A549 (cell line): Measurements from ENCODE around the gene FUCA1. TPM values are rescaled to one million over a fixed set of nuclear protein-coding genes. Genes with fewer than 3 reads are reported as not detected.
"Not testable (repeated sequence)": the region's sequence is repeated elsewhere in the genome, so short reads cannot be mapped to it uniquely, and the experiment has no call there.

Experiments
- ATAC-seq, 2 experiments: fragments of 200-7000 bp in 1 of 2; fragments of >200 bp in 1 of 2; cut with Nextera tagmentation in 1 of 2; cut with Tn5 transposase in 1 of 2; 3 replicates each; pipeline versions ENCODE4 v1.8.0 to v1.9.1; 2018 to 2020; ENCODE audit warnings: mild to moderate bottlenecking in 1 of 2, moderate library complexity in 1 of 2
- CTCF ChIA-PET: fragments of 300-600 bp; sonication (Branson Sonifier 250); formaldehyde crosslinking; extraction: SDS; loops from one replicate; lab custom pipeline; 2021; ENCODE audit warnings: antibody characterized with exemption, inconsistent platforms; lab: Yijun Ruan, JAX
- POLR2A ChIA-PET: fragments of 350-600 bp; formaldehyde crosslinking; extraction: SDS; loops from one replicate; lab custom pipeline; 2021; ENCODE audit warnings: antibody characterized with exemption, inconsistent platforms; lab: Yijun Ruan, JAX
- DNase-seq, 2 experiments: peaks; one replicate each; pipeline versions ENCODE4 v3.0.0 to v3.0.0-alpha.2; 2011 to 2016; ENCODE audit warnings: low read depth in 1 of 2, low spot score in 1 of 2
- FAIRE-seq: peaks from 2 replicates; lab custom pipeline; 2011; peaks lifted over from hg19 to GRCh38; lab: Jason Lieb, UNC
- H3K27ac ChIP-seq, 2 experiments: fragments of >200 bp; sonication (Bioruptor Twin); formaldehyde crosslinking; 3 replicates each; pipeline ENCODE4 v1.5.1; 2016 to 2017
- H3K4me1 ChIP-seq: fragments of >200 bp; sonication (Bioruptor Twin); formaldehyde crosslinking; 3 replicates; pipeline ENCODE4 v1.6.1; 2016
- H3K4me2 ChIP-seq: fragments of >200 bp; sonication (Bioruptor Twin); formaldehyde crosslinking; 3 replicates; pipeline ENCODE4 v1.6.1; 2016
- H3K4me3 ChIP-seq: fragments of >200 bp; sonication (Bioruptor Twin); formaldehyde crosslinking; 3 replicates; pipeline ENCODE4 v1.5.1; 2016
- H3K9me3 ChIP-seq: fragments of >200 bp; sonication (Bioruptor Twin); formaldehyde crosslinking; 3 replicates; pipeline ENCODE4 v1.6.1; 2016
- ATOH8 ChIP-seq: fragments of 250-450 bp; sonication (Bioruptor Pico); IDR thresholded peaks from 2 replicates; pipeline ENCODE4 v1.5.0; 2020; ENCODE audit warnings: low read depth, mild to moderate bottlenecking, moderate library complexity
- BCL3 ChIP-seq: fragments of >200 bp; sonication (Bioruptor Twin); formaldehyde crosslinking; IDR thresholded peaks from 3 replicates; pipeline ENCODE4 v1.6.1; 2016
- BHLHE40 ChIP-seq: IDR thresholded peaks from 2 replicates; pipeline ENCODE4 v1.6.1; 2012; ENCODE audit warnings: low read depth, low read length, inconsistent platforms
- EP300 ChIP-seq, 2 experiments: fragments of >200 bp; sonication (Bioruptor Twin); formaldehyde crosslinking; IDR thresholded peaks; 2 replicates in 1 of 2; 3 replicates in 1 of 2; pipeline ENCODE4 v1.6.1; 2016 to 2017
- ESRRA ChIP-seq: fragments of 150-350 bp; IDR thresholded peaks from 2 replicates; pipeline ENCODE4 v1.6.1; 2014; ENCODE audit warnings: mild to moderate bottlenecking, low read length, borderline replicate concordance
- HDAC2 ChIP-seq: fragments of 200-600 bp; sonication (generic); IDR thresholded peaks from 2 replicates; pipeline ENCODE4 v1.6.1; 2016
- HES2 ChIP-seq: fragments of >200 bp; sonication (Bioruptor Twin); formaldehyde crosslinking; IDR thresholded peaks from 2 replicates; pipeline ENCODE4 v1.6.1; 2016
- HOXB13 ChIP-seq: fragments of 250-450 bp; sonication (Bioruptor Pico); IDR thresholded peaks from 2 replicates; pipeline ENCODE4 v1.5.0; 2020; ENCODE audit warnings: low read depth, mild to moderate bottlenecking, moderate library complexity
- MAFK ChIP-seq: fragments of 450-650 bp; IDR thresholded peaks from 2 replicates; pipeline ENCODE4 v1.6.1; 2014; ENCODE audit not compliant: partially characterized antibody
- NFE2L2 ChIP-seq: fragments of 150-350 bp; conservative IDR thresholded peaks from 2 replicates; pipeline ENCODE4 v1.6.1; 2014; ENCODE audit warnings: low read length
- PBX3 ChIP-seq: IDR thresholded peaks from 2 replicates; pipeline ENCODE4 v1.6.1; 2012
- PHF8 ChIP-seq: fragments of 200-600 bp; sonication (generic); IDR thresholded peaks from 2 replicates; pipeline ENCODE4 v1.6.1; 2016; ENCODE audit warnings: low read depth, mild to moderate bottlenecking, antibody characterized with exemption, moderate library complexity, borderline replicate concordance
- POLR2AphosphoS2 ChIP-seq: conservative IDR thresholded peaks from 2 replicates; pipeline ENCODE4 v1.6.1; 2012; ENCODE audit warnings: low read length, improper control_type of control experiment, inconsistent platforms
- RARB ChIP-seq: fragments of 250-450 bp; sonication (Bioruptor Pico); IDR thresholded peaks from 2 replicates; pipeline ENCODE4 v1.8.0; 2021; ENCODE audit warnings: mild to moderate bottlenecking, moderate library complexity
- SREBF2 ChIP-seq: fragments of 450-650 bp; IDR thresholded peaks from 2 replicates; pipeline ENCODE4 v1.6.1; 2014; ENCODE audit warnings: mild to moderate bottlenecking, moderate library complexity
- ZNF302 ChIP-seq: fragments of 250-450 bp; sonication (Bioruptor Pico); IDR thresholded peaks from 2 replicates; pipeline ENCODE4 v1.9.0; 2021; ENCODE audit warnings: inconsistent platforms, mild to moderate bottlenecking, moderate library complexity
- ZSCAN20 ChIP-seq: fragments of 250-450 bp; sonication (Bioruptor Pico); IDR thresholded peaks from 2 replicates; pipeline ENCODE4 v1.8.0; 2022; ENCODE audit warnings: mild to moderate bottlenecking, moderate library complexity
- WGBS: methylation state at CpG from one replicate; pipeline ENCODE4 v1.1.6; 2017; ENCODE audit errors: missing lambda C conversion rate; 5-methylcytosine and 5-hydroxymethylcytosine counted together
- polyA plus RNA-seq, 4 experiments: library from polyadenylated mRNA; depleted of rRNA in 3 of 4; stranded (reverse); fragments of >200 nt; fragmentation: RNase III in 1 of 4; extraction: RNeasy Plus Mini Kit Qiagen cat#74134 plus additional on column Dnase treatment in 1 of 4; gene quantifications; 2 replicates in 3 of 4; 3 replicates in 1 of 4; pipeline ENCODE4 v1.2.3, GENCODE V29; 2011 to 2017
- TF ChIP-seq, protein P1 (sequence below): fragments of >200 bp; sonication (Bioruptor Twin); formaldehyde crosslinking; IDR thresholded peaks from 3 replicates; pipeline ENCODE4 v1.5.1; 2016

The FUCA1 gene
- polyA plus RNA-seq, 2 of the 4 experiments (the other 2 are of a cell fraction) = 9.7 to 16.1 TPM

DNA sequence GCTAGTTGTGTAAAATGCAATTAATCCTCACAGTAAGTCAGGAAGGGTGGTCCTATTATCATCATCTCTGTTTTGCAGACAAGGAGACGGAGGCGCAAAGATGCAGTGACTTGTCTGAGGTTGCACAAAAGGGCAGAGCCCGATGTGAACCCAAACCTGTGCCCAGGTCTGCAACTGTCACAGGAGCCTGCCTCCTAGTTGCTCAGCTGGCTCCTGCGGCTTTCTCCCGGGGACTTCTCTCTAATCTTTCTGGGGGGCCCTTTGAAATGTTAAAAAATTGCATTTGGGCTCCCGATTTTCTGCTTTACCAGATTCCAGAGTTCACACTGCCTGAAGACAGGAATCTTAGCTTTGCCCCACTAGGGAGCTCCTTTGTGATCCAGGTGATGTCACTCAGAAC, 35.7 kb upstream of the FUCA1 start (continued):
- no peak for TF ChIP-seq RARB (CRISPR knock-in tag)
- no peak for TF ChIP-seq EP300 (IDR thresholded peaks at IDR 0.05)
- no peak for TF ChIP-seq POLR2AphosphoS2
- no peak for TF ChIP-seq HOXB13
- TF ChIP-seq PBX3 = no peak
- TF ChIP-seq ZNF302 = no peak
- TF ChIP-seq, all 56 proteins: peak for 0

DNA sequence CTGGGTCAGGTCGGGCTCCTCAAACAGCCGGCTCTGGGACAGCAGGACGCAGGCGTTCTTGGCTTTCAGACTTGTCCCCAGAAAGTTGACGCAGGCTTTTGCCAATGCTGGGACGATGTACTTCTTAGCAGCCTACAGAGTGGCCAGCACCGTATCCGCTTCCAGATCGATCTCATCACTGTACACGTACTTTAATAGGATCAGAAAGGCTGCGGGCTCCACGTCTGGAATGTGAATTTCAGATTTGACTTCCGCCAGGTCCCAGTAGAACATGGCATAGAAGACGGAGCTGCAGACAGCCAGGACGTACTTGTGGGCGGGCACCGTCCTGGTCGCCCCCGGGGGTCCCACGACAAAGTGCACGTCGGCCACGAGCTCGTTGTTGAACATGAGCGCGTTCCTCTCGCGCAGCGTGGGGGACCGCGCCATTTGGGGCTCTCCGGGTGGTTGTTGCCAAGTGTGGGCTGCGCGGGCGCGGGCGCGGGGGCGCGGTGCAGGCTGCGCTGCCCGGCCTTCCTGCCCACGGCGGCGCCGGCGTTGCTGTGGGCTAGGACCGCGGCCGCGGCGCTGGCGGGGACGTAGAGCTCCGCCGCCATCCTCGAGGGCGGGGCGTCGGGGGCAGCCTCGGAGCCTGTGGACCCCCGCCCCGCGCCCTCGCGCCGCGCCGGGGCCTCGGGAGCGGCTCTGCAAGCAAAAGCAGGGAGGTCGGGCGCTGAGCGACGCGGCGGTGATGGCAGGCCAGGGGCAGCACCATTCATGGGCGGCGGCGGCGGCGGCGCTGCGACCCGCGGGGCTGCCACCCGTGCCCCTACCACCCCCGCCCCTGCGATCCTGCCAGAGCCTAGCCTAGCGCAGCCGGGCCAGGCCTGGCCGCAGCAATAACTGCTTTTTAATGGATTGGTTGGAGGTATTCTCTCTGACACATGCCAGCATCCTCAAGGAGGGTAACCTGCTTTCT, 34.5 kb upstream of the FUCA1 start:
- no peak overlapping the region for H3K4me2 ChIP-seq
- ChIA-PET CTCF (interaction anchor here (1.1 kb wide), 1 partner anchor 131 kb away, joined by 3 read pairs; no protein-coding TSS in a partner anchor), POLR2A (no interaction called here)
- TF ChIP-seq SREBF2 (no peak), NFE2L2 (no peak), ATOH8 (CRISPR knock-in tag) (no peak), BCL3 (no peak), HES2 (no peak), PHF8 (no peak), MAFK (no peak), BHLHE40 (no peak), ESRRA (no peak), HDAC2 (no peak), ZSCAN20 (CRISPR knock-in tag) (no peak)
- TF ChIP-seq, protein P1, sequence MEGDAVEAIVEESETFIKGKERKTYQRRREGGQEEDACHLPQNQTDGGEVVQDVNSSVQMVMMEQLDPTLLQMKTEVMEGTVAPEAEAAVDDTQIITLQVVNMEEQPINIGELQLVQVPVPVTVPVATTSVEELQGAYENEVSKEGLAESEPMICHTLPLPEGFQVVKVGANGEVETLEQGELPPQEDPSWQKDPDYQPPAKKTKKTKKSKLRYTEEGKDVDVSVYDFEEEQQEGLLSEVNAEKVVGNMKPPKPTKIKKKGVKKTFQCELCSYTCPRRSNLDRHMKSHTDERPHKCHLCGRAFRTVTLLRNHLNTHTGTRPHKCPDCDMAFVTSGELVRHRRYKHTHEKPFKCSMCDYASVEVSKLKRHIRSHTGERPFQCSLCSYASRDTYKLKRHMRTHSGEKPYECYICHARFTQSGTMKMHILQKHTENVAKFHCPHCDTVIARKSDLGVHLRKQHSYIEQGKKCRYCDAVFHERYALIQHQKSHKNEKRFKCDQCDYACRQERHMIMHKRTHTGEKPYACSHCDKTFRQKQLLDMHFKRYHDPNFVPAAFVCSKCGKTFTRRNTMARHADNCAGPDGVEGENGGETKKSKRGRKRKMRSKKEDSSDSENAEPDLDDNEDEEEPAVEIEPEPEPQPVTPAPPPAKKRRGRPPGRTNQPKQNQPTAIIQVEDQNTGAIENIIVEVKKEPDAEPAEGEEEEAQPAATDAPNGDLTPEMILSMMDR = no peak
- no peak overlapping the region for H3K4me3 ChIP-seq
- ATAC-seq (no peak), DNase-seq (no peak), FAIRE-seq (no peak)
- WGBS = 88% methylated on average over 42 of the region's 92 CpGs
- H3K4me1 ChIP-seq = no peaks in the 10 kb centered on the region
- H3K9me3 ChIP-seq = no peaks in the 10 kb centered on the region
- H3K27ac ChIP-seq = no peak overlapping the region

- ATAC-seq, H3K27ac ChIP-seq, DNase-seq, CTCF ChIA-PET, POLR2A ChIA-PET, FAIRE-seq, H3K4me3 ChIP-seq, H3K4me2 ChIP-seq, H3K4me1 ChIP-seq, H3K9me3 ChIP-seq: not testable (repeated sequence)
- 91% methylated on average over 7 of the region's 8 CpGs for WGBS
Measured at GRCh38 chr1:23900017-23900416, 31.9 kb upstream of the FUCA1 start.
